HG03095 (cell line): ENCODE measurements around the gene FNIP2.
"Not testable (repeated sequence)": the region's sequence is repeated elsewhere in the genome, so short reads cannot be mapped to it uniquely, and the experiment has no call there.

ENCODE experiments used
- ATAC-seq: cut with Tn5 transposase; IDR thresholded peaks from one replicate; pipeline ENCODE4 v1.9.1; 2021; ENCODE audit warnings: moderate library complexity; ENCODE audit not compliant: unreplicated experiment

Gene FNIP2

GRCh38 chr4:158946825-158947224 is 178.0 kb downstream of the FNIP2 start:
- no peak for ATAC-seq

- ATAC-seq, result no peak
Measured at GRCh38 chr4:158948071-158948470, 179.2 kb downstream of the FNIP2 start.

GRCh38 chr4:158949099-158949498 is 180.3 kb downstream of the FNIP2 start:
- ATAC-seq, result no peak

- ATAC-seq, result not testable (repeated sequence)
Measured at GRCh38 chr4:158952221-158952774, 183.5 kb downstream of the FNIP2 start.

- not testable (repeated sequence) for ATAC-seq
Measured at GRCh38 chr4:158956345-158956744, 187.5 kb downstream of the FNIP2 start.

- ATAC-seq, result not testable (repeated sequence)
Measured at GRCh38 chr4:158956918-158957317, 188.1 kb downstream of the FNIP2 start.
